RWPE1 (cell line): ENCODE data around the gene NT5DC1.
"Not testable (repeated sequence)": the region's sequence is repeated elsewhere in the genome, so short reads cannot be mapped to it uniquely, and the experiment has no call there.

Experiments used
- CTCF ChIA-PET: fragments of 350-600 bp; sonication (Branson Sonifier 250); formaldehyde crosslinking; extraction: SDS; loops from one replicate; lab custom pipeline; 2021; lab: Yijun Ruan, JAX
- POLR2A ChIA-PET: fragments of 400-600 bp; formaldehyde crosslinking; extraction: SDS; loops from one replicate; lab custom pipeline; 2020; ENCODE audit warnings: antibody characterized with exemption; ENCODE audit not compliant: low non-redundant PET; lab: Yijun Ruan, JAX
- DNase-seq: peaks from one replicate; pipeline ENCODE4 v3.0.0; 2012; ENCODE audit warnings: low spot score
- H3K27ac ChIP-seq: fragments of 450-650 bp; 2 replicates; pipeline ENCODE4 v1.5.1; 2017
- TF ChIP-seq, protein P1 (sequence below): fragments of 450-650 bp; conservative IDR thresholded peaks from 2 replicates; pipeline ENCODE4 v1.5.1; 2017; ENCODE audit warnings: low read depth, mild to moderate bottlenecking

Gene NT5DC1

DNA sequence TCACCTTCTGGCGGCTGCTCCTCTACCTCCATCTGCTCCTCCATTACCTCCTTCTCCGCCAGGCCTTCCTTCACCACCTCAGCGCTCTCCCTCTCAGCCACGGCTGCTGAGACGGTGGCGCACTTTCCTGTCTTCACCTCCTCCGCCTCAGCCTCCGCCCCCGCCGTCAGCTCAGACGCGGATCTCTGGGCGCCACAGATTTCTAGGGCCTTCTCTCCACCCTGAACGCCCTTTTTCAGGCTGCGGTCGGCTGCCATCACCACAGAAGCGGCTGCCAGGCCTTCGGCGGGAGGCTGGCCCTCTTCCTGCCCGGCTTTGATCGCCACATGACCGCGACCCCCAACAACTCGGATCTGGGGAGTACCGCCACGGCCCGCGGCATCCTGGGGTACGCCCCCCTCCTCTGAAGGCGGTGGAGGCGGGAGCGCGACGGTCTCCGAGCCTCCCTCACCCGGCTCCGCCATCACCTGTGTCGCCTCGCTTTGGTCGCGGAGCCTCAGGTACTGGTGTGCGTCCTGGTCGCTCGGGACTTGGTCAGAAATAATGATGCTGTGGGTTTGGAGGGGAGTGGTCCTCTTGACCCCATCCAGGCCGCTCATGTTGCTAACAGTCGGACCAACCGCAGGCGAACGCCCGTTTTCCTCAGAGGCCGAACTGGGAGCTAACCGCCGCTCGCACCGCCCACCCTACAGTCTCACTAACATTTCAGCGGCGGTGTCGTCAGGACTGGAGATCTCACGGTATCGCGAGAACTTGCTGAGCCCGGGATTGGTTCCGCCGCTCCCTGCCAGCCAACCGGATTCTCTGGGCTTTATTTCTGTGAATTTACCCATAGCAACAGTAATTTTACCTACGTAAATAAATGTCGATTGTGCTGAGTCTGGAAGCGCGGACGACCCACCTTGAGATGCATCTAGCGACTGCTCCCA lies 178.8 kb downstream of the NT5DC1 start, which contains the start of gene TSPYL1:
Gene TSPYL1 (minus strand): TSS at position 699 of the 929 bp plus-strand sequence. CDS start 100 bp downstream, at position 599.
- TF ChIP-seq, protein P1, sequence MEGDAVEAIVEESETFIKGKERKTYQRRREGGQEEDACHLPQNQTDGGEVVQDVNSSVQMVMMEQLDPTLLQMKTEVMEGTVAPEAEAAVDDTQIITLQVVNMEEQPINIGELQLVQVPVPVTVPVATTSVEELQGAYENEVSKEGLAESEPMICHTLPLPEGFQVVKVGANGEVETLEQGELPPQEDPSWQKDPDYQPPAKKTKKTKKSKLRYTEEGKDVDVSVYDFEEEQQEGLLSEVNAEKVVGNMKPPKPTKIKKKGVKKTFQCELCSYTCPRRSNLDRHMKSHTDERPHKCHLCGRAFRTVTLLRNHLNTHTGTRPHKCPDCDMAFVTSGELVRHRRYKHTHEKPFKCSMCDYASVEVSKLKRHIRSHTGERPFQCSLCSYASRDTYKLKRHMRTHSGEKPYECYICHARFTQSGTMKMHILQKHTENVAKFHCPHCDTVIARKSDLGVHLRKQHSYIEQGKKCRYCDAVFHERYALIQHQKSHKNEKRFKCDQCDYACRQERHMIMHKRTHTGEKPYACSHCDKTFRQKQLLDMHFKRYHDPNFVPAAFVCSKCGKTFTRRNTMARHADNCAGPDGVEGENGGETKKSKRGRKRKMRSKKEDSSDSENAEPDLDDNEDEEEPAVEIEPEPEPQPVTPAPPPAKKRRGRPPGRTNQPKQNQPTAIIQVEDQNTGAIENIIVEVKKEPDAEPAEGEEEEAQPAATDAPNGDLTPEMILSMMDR, result no peak
- DNase-seq, result peak; percentile 95
- H3K27ac ChIP-seq, result peak within 1 kb of the TSS; percentile 97
- ChIA-PET POLR2A (interaction anchor here (0.6 kb wide), 2 partner anchors 24 to 25 kb away, joined by 3 read pairs; partner anchors contain the start of gene TSPYL4), CTCF (interaction anchor here (0.7 to 3.8 kb wide), 4 partner anchors 8 to 334 kb away, joined by 3 to 23 read pairs (median 10); partner anchors contain the start of gene RWDD1)

DNA sequence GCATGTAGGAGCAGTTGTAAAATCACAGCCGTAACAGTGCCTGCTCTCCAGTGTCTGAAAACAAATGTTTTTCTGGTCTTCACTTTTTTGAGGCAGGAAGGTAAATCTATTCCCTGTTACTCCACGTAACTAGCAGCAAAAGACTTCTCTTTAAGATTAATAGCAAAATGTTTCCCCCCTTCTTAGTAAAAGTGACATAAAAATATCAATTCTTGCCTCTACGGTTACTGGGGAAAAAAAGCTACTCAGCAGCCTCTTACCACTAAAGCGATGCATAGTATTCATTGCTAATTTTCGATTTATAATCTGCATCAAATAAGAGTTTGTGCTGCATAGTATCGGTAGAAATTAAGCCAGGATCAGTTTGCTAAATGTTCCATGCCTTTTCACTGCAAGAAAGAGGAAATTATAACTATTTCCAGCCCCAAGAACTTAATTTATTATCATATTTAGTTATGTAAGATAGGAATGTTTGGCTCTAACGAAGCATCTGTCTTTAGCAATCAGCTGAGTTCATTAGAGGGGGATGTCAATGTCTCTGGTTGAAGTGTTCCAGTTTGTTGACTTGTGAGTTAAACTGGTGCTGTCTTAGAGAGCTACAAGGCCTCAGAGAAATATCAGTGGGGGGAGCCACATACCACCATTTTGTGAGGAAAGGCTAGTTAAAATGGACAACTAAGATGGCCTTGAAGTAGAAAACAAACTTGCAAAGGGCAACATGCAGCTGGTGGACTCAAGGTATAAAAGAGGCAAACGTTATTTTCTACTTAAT lies 179.7 kb downstream of the NT5DC1 start:
- TF ChIP-seq, protein P1, result no peak
- H3K27ac ChIP-seq, result peak overlapping the region; percentile 97
- CTCF ChIA-PET, result interaction anchor here (1.2 to 3.8 kb wide), 3 partner anchors 7 to 291 kb away, joined by 7 to 23 read pairs (median 13); partner anchors contain the start of gene RWDD1
- DNase-seq, result no peak
- POLR2A ChIA-PET, result interaction anchor here (0.6 kb wide), 1 partner anchor 26 kb away, joined by 3 read pairs; the partner anchor contains the start of gene TSPYL4

DNA sequence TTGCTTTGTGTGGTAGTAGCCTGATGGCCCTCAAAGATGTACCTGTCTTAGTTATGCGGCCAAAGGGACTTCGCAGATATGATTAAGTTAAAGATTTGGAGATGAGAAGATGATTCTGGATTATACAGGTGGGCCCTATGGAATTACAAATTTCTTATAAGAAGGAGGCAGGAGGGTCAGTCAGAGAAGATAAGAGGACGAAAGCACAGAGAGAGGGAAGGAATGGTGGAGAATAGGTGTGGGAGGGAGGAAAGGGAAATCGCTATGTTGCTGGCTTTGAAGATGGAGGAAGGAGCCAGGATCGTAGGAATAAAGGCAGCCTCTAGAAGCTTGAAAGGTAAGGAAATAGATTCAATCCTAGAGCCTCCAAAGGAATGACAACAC lies 180.3 kb downstream of the NT5DC1 start:
- CTCF ChIA-PET, result no interaction called here
- TF ChIP-seq, protein P1, result no peak
- DNase-seq, result no peak
- no peak overlapping the region for H3K27ac ChIP-seq
- POLR2A ChIA-PET, result no interaction called here

DNA sequence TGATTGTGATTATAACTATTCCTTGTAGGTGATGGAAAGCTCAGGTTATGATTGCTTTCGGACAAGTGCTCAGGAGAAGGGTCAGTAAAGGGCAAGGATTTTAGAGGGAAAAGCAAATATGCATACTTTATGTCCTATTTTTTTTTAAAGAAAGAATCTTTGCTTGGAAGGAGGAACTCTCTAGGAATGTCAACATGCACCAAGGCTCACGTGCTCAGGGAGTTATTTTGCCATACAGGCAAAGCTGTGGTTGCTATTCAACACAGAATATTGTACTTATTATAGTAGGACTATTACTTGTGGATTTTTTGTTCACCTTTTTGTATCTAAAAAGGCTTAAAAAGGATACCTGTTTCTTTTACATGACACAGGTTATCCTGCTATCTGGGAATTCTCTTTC lies 182.0 kb downstream of the NT5DC1 start:
- POLR2A ChIA-PET, result no interaction called here
- TF ChIP-seq, protein P1, result no peak

DNA sequence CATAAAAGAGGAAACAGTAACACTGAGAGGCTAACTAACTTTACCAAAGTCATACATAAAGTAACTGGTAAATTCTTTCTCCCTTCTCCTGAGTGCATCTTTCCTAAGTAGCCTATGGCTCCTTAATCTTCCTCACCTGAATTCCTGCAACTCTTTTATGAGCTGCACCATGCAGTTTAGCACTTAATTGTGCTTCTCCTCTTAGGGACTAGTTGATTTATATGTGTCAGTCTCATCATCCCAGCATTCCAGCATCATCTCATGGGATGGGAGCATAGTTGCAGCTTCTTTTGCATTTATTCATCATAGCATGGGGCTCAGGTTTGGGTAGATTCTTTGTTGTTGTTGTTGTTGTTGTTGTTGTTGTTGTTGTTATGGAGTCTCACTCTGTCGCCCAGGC lies 182.5 kb downstream of the NT5DC1 start:
- H3K27ac ChIP-seq, result no peak overlapping the region
- TF ChIP-seq, protein P1, result no peak
- no peak for DNase-seq
- CTCF ChIA-PET, result interaction anchor here (1.1 kb wide), 1 partner anchor 278 kb away, joined by 3 read pairs; no protein-coding TSS in a partner anchor
- POLR2A ChIA-PET, result no interaction called here

More for the DNA sequence above, 182.0 kb downstream of the NT5DC1 start:
- DNase-seq, result no peak
- CTCF ChIA-PET, result interaction anchor here (0.7 to 1.1 kb wide), 2 partner anchors 163 to 278 kb away, joined by 3 read pairs; no protein-coding TSS in a partner anchor
- no peak overlapping the region for H3K27ac ChIP-seq

DNA sequence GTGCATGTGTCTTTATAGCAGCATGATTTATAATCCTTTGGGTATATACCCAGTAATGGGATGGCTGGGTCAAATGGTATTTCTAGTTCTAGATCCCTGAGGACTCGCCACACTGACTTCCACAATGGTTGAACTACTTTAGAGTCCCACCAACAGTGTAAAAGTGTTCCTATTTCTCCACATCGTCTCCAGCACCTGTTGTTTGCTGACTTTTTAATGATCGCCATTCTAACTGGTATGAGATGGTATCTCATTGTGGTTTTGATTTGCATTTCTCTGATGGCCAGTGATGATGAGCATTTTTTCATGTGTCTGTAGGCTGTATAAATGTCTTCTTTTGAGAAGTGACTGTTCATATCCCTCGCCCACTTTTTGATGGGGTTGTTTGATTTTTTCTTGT lies 184.3 kb downstream of the NT5DC1 start:
- H3K27ac ChIP-seq, DNase-seq, POLR2A ChIA-PET, CTCF ChIA-PET: not testable (repeated sequence)
